NK-92 (cell line): ENCODE data around the gene COPS7A.
"Not testable (repeated sequence)": the region's sequence is repeated elsewhere in the genome, so short reads cannot be mapped to it uniquely, and the experiment has no call there.

Source experiments
- DNase-seq: peaks from one replicate; lab custom pipeline; 2025; ENCODE audit not compliant: unreplicated experiment; lab: John Stamatoyannopoulos, UW

The COPS7A gene

GRCh38 chr12:6701078-6701768 lies 22.6 kb upstream of the COPS7A start:
- DNase-seq: no peak

GRCh38 chr12:6703631-6704030 lies 20.2 kb upstream of the COPS7A start:
- DNase-seq: no peak

- not testable (repeated sequence) for DNase-seq
Measured at GRCh38 chr12:6708351-6708750, 15.5 kb upstream of the COPS7A start.

GRCh38 chr12:6708960-6709394 lies 14.9 kb upstream of the COPS7A start:
- DNase-seq: no peak

- DNase-seq: not testable (repeated sequence)
Measured at GRCh38 chr12:6716031-6716873, 7.6 kb upstream of the COPS7A start.

- DNase-seq: no peak
Measured at GRCh38 chr12:6716874-6717437, 6.9 kb upstream of the COPS7A start.

GRCh38 chr12:6722863-6723262 lies 983 bp upstream of the COPS7A start:
- DNase-seq: no peak

- no peak for DNase-seq
Measured at GRCh38 chr12:6724409-6724797, 557 bp downstream of the COPS7A start.

- no peak for DNase-seq
Measured at GRCh38 chr12:6725350-6725749, 1.5 kb downstream of the COPS7A start.

GRCh38 chr12:6729186-6729585 lies 5.3 kb downstream of the COPS7A start:
- DNase-seq: no peak

- no peak for DNase-seq
Measured at GRCh38 chr12:6730169-6730568, 6.3 kb downstream of the COPS7A start.

- no peak for DNase-seq
Measured at GRCh38 chr12:6734506-6735387, 10.9 kb downstream of the COPS7A start.

- DNase-seq: no peak
Measured at GRCh38 chr12:6735448-6736191, 11.8 kb downstream of the COPS7A start.

GRCh38 chr12:6736754-6737153 lies 12.9 kb downstream of the COPS7A start:
- no peak for DNase-seq

- DNase-seq: not testable (repeated sequence)
Measured at GRCh38 chr12:6742080-6742479, 18.2 kb downstream of the COPS7A start.

GRCh38 chr12:6742834-6743233 lies 19.0 kb downstream of the COPS7A start:
- no peak for DNase-seq

- DNase-seq: not testable (repeated sequence)
Measured at GRCh38 chr12:6743300-6743699, 19.5 kb downstream of the COPS7A start.

- DNase-seq: no peak
Measured at GRCh38 chr12:6745741-6746525, 22.1 kb downstream of the COPS7A start.

GRCh38 chr12:6747216-6747615 lies 23.4 kb downstream of the COPS7A start:
- no peak for DNase-seq

- DNase-seq: no peak
Measured at GRCh38 chr12:6748761-6749160, 24.9 kb downstream of the COPS7A start.
